NB4 (cell line): ENCODE results near the gene SMC6.

Source experiments
- DNase-seq: peaks from one replicate; pipeline ENCODE4 v3.0.0; 2010; ENCODE audit warnings: low read depth
- H3K4me3 ChIP-seq: one replicate; pipeline ENCODE4 v1.5.1; 2011; ENCODE audit warnings: mild to moderate bottlenecking, low read depth, low read length, moderate library complexity
- MYC ChIP-seq: IDR thresholded peaks from 2 replicates; pipeline ENCODE4 v1.6.1; 2011; ENCODE audit warnings: low read depth, low read length
- POLR2A ChIP-seq: IDR thresholded peaks from 2 replicates; pipeline ENCODE4 v1.6.1; 2011; ENCODE audit warnings: mild to moderate bottlenecking; ENCODE audit not compliant: insufficient read length; ENCODE audit errors: extremely low read depth
- TF ChIP-seq, protein P1 (sequence below): IDR thresholded peaks from 2 replicates; pipeline ENCODE4 v1.6.1; 2011; ENCODE audit warnings: low read depth, low read length
- TF ChIP-seq, protein P2 (sequence below): IDR thresholded peaks from one replicate; pipeline ENCODE4 v1.5.1; 2012; ENCODE audit warnings: low read depth, low read length

Gene SMC6

DNA sequence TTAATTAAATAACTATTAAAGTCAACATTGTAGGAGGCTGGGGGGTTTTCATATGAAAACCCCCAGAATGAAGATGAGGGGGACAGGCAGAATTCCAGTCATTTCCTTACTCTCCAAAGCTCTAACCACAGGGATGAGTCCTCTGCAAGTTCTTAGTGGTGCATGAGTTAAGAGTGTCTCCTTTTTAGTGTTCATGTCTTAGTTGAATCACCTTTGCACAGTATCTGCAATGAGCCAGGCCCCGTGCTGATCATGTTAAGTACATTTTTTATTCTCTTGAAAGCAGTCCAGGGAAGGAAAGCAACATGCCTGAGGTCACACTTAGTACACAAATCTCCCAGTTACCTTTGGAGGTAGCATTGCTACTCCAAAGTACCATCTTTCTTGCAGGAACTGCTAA, 36.9 kb upstream of the SMC6 start:
- no peak for DNase-seq
- no peak overlapping the region for H3K4me3 ChIP-seq
- TF ChIP-seq MYC = no peak
- TF ChIP-seq POLR2A = no peak
- TF ChIP-seq, protein P1, sequence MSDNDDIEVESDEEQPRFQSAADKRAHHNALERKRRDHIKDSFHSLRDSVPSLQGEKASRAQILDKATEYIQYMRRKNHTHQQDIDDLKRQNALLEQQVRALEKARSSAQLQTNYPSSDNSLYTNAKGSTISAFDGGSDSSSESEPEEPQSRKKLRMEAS = no peak
- TF ChIP-seq, protein P2, sequence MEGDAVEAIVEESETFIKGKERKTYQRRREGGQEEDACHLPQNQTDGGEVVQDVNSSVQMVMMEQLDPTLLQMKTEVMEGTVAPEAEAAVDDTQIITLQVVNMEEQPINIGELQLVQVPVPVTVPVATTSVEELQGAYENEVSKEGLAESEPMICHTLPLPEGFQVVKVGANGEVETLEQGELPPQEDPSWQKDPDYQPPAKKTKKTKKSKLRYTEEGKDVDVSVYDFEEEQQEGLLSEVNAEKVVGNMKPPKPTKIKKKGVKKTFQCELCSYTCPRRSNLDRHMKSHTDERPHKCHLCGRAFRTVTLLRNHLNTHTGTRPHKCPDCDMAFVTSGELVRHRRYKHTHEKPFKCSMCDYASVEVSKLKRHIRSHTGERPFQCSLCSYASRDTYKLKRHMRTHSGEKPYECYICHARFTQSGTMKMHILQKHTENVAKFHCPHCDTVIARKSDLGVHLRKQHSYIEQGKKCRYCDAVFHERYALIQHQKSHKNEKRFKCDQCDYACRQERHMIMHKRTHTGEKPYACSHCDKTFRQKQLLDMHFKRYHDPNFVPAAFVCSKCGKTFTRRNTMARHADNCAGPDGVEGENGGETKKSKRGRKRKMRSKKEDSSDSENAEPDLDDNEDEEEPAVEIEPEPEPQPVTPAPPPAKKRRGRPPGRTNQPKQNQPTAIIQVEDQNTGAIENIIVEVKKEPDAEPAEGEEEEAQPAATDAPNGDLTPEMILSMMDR = no peak

DNA sequence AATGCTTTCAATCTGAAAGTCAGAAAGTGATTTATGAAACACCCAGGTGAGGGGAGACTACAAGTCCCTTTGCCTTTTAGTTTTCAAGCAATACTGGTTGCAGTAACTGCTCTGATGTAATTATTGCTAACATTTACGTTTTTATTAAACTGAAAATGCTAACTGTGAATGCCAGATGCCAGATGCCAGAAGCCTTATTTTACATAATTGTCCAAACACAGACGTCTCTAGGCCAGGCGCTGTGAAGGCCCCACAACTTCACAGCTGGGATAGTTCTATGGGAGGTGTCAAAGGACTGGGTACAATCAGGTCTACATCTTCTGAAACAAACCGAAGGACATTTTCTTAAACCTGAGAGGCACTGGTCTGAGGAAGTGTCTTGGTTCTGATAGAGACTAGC, 35.2 kb upstream of the SMC6 start:
- no peak for DNase-seq
- no peak overlapping the region for H3K4me3 ChIP-seq
- TF ChIP-seq MYC (no peak), POLR2A (no peak)
- TF ChIP-seq, protein P1 = no peak
- TF ChIP-seq, protein P2 = no peak

DNA sequence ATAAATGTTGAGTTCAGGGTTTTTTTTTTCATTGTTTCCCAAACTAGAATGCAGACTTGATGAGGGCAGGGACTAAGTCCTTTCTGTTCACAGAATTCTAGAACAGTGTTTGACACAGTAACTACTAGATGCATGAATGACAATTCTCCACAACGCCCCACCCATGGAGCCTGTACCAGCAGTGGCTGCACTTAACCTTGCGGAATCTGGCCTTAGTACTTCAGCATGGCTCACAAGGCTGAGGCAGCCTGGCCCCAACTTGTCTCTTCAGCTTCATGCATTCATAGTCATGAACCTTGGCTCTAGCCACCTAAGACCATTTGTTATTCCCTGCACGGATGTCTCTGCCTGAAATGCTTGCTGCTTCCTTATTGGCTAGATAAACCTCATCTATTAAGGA, 33.1 kb upstream of the SMC6 start:
- DNase-seq = no peak
- TF ChIP-seq POLR2A (no peak), MYC (no peak)
- TF ChIP-seq, protein P2 = no peak
- TF ChIP-seq, protein P1 = no peak
- no peak overlapping the region for H3K4me3 ChIP-seq

- TF ChIP-seq MYC (no peak), POLR2A (no peak)
- TF ChIP-seq, protein P1 = no peak
- TF ChIP-seq, protein P2 = no peak
- no peak for DNase-seq
- no peak overlapping the region for H3K4me3 ChIP-seq
Observed at GRCh38 chr2:17781482-17781881, 27.9 kb upstream of the SMC6 start.

DNA sequence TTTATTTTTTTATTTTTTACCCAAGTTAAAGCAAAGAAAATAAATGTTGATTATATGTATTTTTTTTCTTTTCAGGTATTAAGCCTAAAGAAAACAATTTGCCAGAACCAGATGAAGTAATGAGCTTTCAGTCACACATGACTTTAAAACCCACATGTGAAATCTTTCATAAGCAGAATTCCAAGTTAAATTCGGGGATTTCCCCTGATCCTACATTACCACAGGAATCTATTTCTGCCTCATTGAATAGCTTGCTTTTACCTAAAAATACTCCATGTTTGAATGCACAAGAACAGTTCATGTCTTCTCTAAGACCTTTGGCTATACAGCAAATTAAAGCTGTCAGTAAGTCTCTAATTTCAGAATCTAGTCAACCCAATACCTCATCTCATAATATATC, 26.9 kb upstream of the SMC6 start:
- no peak for DNase-seq
- H3K4me3 ChIP-seq = no peak overlapping the region
- TF ChIP-seq, protein P1 = no peak
- TF ChIP-seq, protein P2 = no peak
- no peak for TF ChIP-seq MYC
- no peak for TF ChIP-seq POLR2A

- no peak for DNase-seq
- TF ChIP-seq MYC (no peak), POLR2A (no peak)
- TF ChIP-seq, protein P1 = no peak
- TF ChIP-seq, protein P2 = no peak
- H3K4me3 ChIP-seq = no peak overlapping the region
Observed at GRCh38 chr2:17772532-17772931, 18.9 kb upstream of the SMC6 start.
